Measurements from ENCODE around the gene AKAP13. TPM values are rescaled to one million over a fixed set of nuclear protein-coding genes. Genes with fewer than 3 reads are reported as not detected.

Gene AKAP13
- polyA plus RNA-seq, 1 of the 3 experiments (the other 2 are of a cell fraction), result 8.4 TPM

DNA sequence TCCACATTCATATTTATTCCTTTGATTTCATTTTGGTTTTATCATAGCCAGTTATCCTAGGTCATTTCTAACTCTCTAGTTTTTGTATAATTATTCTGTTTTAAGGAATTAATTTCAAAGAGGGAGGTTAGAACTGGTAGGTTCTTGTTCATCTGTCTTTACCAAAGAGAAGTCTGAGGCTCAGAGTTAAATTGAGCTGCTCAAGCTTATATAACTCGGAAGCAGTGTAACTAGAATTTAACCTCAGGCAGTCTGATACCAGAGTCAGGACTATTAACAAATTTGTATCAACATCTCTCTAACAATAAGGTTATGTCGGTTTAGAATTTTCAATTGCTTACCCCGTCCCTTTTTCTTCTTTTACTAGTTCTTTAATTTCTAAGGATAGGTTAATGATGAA lies 84.1 kb downstream of the AKAP13 start (continued):
- TF ChIP-seq TAF1 (IDR thresholded peaks at IDR 0.05; ENCODE audit: borderline replicate concordance, low read depth, low read length) (no peak), GABPA (IDR thresholded peaks at IDR 0.05; ENCODE audit: low read depth) (no peak)
- TF ChIP-seq, protein P1, sequence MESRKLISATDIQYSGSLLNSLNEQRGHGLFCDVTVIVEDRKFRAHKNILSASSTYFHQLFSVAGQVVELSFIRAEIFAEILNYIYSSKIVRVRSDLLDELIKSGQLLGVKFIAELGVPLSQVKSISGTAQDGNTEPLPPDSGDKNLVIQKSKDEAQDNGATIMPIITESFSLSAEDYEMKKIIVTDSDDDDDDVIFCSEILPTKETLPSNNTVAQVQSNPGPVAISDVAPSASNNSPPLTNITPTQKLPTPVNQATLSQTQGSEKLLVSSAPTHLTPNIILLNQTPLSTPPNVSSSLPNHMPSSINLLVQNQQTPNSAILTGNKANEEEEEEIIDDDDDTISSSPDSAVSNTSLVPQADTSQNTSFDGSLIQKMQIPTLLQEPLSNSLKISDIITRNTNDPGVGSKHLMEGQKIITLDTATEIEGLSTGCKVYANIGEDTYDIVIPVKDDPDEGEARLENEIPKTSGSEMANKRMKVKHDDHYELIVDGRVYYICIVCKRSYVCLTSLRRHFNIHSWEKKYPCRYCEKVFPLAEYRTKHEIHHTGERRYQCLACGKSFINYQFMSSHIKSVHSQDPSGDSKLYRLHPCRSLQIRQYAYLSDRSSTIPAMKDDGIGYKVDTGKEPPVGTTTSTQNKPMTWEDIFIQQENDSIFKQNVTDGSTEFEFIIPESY (IDR thresholded peaks at IDR 0.05; ENCODE audit: borderline replicate concordance, low read depth), result no peak
- TF ChIP-seq, protein P2, sequence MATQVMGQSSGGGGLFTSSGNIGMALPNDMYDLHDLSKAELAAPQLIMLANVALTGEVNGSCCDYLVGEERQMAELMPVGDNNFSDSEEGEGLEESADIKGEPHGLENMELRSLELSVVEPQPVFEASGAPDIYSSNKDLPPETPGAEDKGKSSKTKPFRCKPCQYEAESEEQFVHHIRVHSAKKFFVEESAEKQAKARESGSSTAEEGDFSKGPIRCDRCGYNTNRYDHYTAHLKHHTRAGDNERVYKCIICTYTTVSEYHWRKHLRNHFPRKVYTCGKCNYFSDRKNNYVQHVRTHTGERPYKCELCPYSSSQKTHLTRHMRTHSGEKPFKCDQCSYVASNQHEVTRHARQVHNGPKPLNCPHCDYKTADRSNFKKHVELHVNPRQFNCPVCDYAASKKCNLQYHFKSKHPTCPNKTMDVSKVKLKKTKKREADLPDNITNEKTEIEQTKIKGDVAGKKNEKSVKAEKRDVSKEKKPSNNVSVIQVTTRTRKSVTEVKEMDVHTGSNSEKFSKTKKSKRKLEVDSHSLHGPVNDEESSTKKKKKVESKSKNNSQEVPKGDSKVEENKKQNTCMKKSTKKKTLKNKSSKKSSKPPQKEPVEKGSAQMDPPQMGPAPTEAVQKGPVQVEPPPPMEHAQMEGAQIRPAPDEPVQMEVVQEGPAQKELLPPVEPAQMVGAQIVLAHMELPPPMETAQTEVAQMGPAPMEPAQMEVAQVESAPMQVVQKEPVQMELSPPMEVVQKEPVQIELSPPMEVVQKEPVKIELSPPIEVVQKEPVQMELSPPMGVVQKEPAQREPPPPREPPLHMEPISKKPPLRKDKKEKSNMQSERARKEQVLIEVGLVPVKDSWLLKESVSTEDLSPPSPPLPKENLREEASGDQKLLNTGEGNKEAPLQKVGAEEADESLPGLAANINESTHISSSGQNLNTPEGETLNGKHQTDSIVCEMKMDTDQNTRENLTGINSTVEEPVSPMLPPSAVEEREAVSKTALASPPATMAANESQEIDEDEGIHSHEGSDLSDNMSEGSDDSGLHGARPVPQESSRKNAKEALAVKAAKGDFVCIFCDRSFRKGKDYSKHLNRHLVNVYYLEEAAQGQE (IDR thresholded peaks at IDR 0.05; ENCODE audit: low read depth, low read length), result no peak
- TF ChIP-seq, protein P3, sequence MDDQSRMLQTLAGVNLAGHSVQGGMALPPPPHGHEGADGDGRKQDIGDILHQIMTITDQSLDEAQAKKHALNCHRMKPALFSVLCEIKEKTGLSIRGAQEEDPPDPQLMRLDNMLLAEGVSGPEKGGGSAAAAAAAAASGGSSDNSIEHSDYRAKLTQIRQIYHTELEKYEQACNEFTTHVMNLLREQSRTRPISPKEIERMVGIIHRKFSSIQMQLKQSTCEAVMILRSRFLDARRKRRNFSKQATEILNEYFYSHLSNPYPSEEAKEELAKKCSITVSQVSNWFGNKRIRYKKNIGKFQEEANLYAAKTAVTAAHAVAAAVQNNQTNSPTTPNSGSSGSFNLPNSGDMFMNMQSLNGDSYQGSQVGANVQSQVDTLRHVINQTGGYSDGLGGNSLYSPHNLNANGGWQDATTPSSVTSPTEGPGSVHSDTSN (IDR thresholded peaks at IDR 0.05), result no peak

DNA sequence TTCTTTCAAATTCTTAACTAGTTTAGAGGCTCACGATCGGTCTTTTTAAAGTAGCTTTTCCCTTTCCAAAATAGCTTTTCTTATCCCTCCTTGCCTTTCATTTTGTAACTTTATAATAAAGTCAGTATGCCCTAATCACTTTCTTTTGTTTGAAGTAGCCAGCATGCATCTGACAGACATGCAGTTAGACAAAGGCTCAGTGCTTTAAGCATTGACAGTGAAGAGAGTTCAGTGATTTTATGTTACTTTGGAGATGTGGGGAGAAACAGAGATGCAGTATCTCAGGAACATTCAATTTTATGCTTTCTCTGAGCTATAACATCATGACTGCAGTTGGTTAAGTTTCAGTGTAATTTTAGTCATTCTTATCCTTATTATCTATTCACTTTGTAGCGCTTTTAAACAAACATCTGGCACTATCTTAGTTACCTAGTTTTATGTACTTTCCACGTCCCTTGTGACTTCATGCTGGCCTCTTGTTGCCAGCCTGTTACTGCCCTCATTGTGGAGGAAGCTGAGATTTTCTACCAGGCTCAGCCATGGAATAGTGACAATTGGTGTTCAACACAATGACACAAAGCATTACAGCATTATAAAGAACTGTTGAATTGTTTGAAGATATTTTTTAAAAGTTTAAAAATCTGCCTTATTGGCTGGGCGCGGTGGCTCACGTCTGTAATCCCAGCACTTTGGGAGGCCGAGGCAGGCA lies 90.3 kb downstream of the AKAP13 start:
- Histone ChIP-seq H3K36me3 (replicated peaks in 1 of 2; ENCODE audit: control insufficient read depth in 1 of 2, insufficient read depth in 2 of 2, low read length in 1 of 2) (no peaks in the 10 kb centered on the region), H3K9ac (no peak overlapping the region), H3F3A (replicated peaks; ENCODE audit: insufficient read depth) (no peaks in the 10 kb centered on the region), H2AFZ (ENCODE audit: low read depth) (no peak overlapping the region), H3K9me3 (no peaks in the 10 kb centered on the region), H3K27ac (ENCODE audit: low read depth in 2 of 2, low read length in 1 of 2) (peak overlapping the region in 1 of 2 experiments; percentile 9; a peak in 1 of 4 replicates), H3K9me2 (no peaks in the 10 kb centered on the region), H3K4me1 (ENCODE audit: control insufficient read depth in 1 of 2, insufficient read depth in 2 of 2, low read depth in 1 of 2, low read length in 1 of 2) (peaks cover 10 to 20% of the 10 kb centered on the region in 2 experiments), H3K4me2 (no peak overlapping the region), H3K27me3 (ENCODE audit: insufficient read depth) (no peaks in the 10 kb centered on the region), H3K79me2 (ENCODE audit: insufficient read depth) (peaks cover 70% of the 10 kb centered on the region), H3K4me3 (ENCODE audit: low read depth in 2 of 2, low read length in 1 of 2) (no peak overlapping the region), H4K20me1 (ENCODE audit: insufficient read depth) (peaks cover 33% of the 10 kb centered on the region)
- 93% methylated on average over 8 of the region's 8 CpGs for WGBS (ENCODE audit: low lambda C conversion rate)
- CTCF ChIA-PET, result interaction anchor here (0.8 to 1.2 kb wide), 3 partner anchors 35 to 259 kb away, joined by 3 to 4 read pairs (median 3); no protein-coding TSS in a partner anchor
- no peak for DNase-seq
- POLR2A ChIA-PET, result no interaction called here
- TF ChIP-seq SIN3A (IDR thresholded peaks at IDR 0.05; ENCODE audit: borderline replicate concordance, low read depth, low read length), result no peak
- TF ChIP-seq, protein P1 (IDR thresholded peaks at IDR 0.05; ENCODE audit: borderline replicate concordance, low read depth), result no peak
- TF ChIP-seq POLR2AphosphoS5 (IDR thresholded peaks at IDR 0.05; ENCODE audit: low read depth, low read length), result no peak
- TF ChIP-seq RFX5 (IDR thresholded peaks at IDR 0.05; ENCODE audit: low read length), result no peak
- TF ChIP-seq EZH2phosphoT487 (IDR thresholded peaks at IDR 0.05; ENCODE audit: borderline replicate concordance, low read depth), result no peak
- TF ChIP-seq, protein P4, sequence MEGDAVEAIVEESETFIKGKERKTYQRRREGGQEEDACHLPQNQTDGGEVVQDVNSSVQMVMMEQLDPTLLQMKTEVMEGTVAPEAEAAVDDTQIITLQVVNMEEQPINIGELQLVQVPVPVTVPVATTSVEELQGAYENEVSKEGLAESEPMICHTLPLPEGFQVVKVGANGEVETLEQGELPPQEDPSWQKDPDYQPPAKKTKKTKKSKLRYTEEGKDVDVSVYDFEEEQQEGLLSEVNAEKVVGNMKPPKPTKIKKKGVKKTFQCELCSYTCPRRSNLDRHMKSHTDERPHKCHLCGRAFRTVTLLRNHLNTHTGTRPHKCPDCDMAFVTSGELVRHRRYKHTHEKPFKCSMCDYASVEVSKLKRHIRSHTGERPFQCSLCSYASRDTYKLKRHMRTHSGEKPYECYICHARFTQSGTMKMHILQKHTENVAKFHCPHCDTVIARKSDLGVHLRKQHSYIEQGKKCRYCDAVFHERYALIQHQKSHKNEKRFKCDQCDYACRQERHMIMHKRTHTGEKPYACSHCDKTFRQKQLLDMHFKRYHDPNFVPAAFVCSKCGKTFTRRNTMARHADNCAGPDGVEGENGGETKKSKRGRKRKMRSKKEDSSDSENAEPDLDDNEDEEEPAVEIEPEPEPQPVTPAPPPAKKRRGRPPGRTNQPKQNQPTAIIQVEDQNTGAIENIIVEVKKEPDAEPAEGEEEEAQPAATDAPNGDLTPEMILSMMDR (IDR thresholded peaks at IDR 0.05), result no peak
- TF ChIP-seq RXRA (IDR thresholded peaks at IDR 0.05; ENCODE audit: borderline replicate concordance, low read depth), result no peak
- no peak for TF ChIP-seq FOSL2 (IDR thresholded peaks at IDR 0.05; ENCODE audit: borderline replicate concordance, low read depth)
- TF ChIP-seq, protein P5, sequence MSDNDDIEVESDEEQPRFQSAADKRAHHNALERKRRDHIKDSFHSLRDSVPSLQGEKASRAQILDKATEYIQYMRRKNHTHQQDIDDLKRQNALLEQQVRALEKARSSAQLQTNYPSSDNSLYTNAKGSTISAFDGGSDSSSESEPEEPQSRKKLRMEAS (IDR thresholded peaks at IDR 0.05; ENCODE audit: low read depth), result no peak
- TF ChIP-seq JUND (IDR thresholded peaks at IDR 0.05), result no peak

All from SK-N-SH (cell line).